HEK293 (cell line): ENCODE measurements around the gene TUBB3.

Experiments
- ZNF184 ChIP-seq: fragments of 450-650 bp; IDR thresholded peaks from 2 replicates; pipeline ENCODE4 v1.5.1; 2018; ENCODE audit warnings: missing biosample characterization, mild to moderate bottlenecking, missing genetic modification characterization
- ZNF274 ChIP-seq, 2 experiments: fragments of 200-500 bp in 1 of 2; fragments of 450-650 bp in 1 of 2; sonication (Bioruptor generic) in 1 of 2; formaldehyde crosslinking in 1 of 2; IDR thresholded peaks; 2 replicates each; pipeline versions ENCODE4 v1.5.1 to v1.6.1; 2014 to 2016; ENCODE audit warnings: borderline replicate concordance in 1 of 2, inconsistent platforms in 1 of 2, low read length in 1 of 2, missing biosample characterization in 1 of 2, missing genetic modification characterization in 1 of 2
- ZNF335 ChIP-seq: fragments of 450-650 bp; formaldehyde crosslinking; conservative IDR thresholded peaks from 2 replicates; pipeline ENCODE4 v1.5.1; 2016; ENCODE audit warnings: missing biosample characterization, missing genetic modification characterization
- ZNF501 ChIP-seq: fragments of 450-650 bp; formaldehyde crosslinking; IDR thresholded peaks from 2 replicates; pipeline ENCODE4 v1.5.1; 2016; ENCODE audit warnings: missing biosample characterization, missing genetic modification characterization
- ZNF777 ChIP-seq: fragments of 450-650 bp; formaldehyde crosslinking; IDR thresholded peaks from 2 replicates; pipeline ENCODE4 v1.5.1; 2017; ENCODE audit warnings: missing biosample characterization, missing genetic modification characterization, borderline replicate concordance

GRCh38 chr16:89936034-89936433, 12.9 kb downstream of the TUBB3 start:
- no peak for TF ChIP-seq ZNF777
- no peak for TF ChIP-seq ZNF501 (tag by site-specific recombination)
- TF ChIP-seq ZNF274 (IDR thresholded peaks at IDR 0.05; ENCODE audit: low read length) = no peak
- TF ChIP-seq ZNF274 (tag by site-specific recombination; IDR thresholded peaks at IDR 0.05; ENCODE audit: borderline replicate concordance) = no peak
- no peak for TF ChIP-seq ZNF335 (tag by site-specific recombination)
- TF ChIP-seq ZNF184 (tag by site-specific recombination) = no peak
